Endothelial cell of umbilical vein (primary cell): Measurements from ENCODE around the gene DNAJC27.

ENCODE experiments used
- MAX ChIP-seq: IDR thresholded peaks from 2 replicates; pipeline ENCODE4 v1.6.1; 2011; ENCODE audit not compliant: insufficient read depth, insufficient read length
- POLR2AphosphoS5 ChIP-seq: IDR thresholded peaks from 2 replicates; pipeline ENCODE4 v1.6.1; 2012; ENCODE audit warnings: low read depth, mild to moderate bottlenecking, control low read depth, low read length, moderate library complexity; ENCODE audit not compliant: insufficient read depth
- TF ChIP-seq, protein P1 (sequence below), 2 donors: IDR thresholded peaks; 1 replicate in 1 of 2; 2 replicates in 1 of 2; pipeline ENCODE4 v1.5.1; 2011; ENCODE audit warnings: low read length in 2 of 2, mild to moderate bottlenecking in 2 of 2, moderate library complexity in 2 of 2, control low read depth in 1 of 2, inconsistent platforms in 1 of 2, low read depth in 1 of 2; ENCODE audit not compliant: insufficient read depth in 1 of 2; ENCODE audit errors: extremely low read depth in 1 of 2

- TF ChIP-seq, protein P1, sequence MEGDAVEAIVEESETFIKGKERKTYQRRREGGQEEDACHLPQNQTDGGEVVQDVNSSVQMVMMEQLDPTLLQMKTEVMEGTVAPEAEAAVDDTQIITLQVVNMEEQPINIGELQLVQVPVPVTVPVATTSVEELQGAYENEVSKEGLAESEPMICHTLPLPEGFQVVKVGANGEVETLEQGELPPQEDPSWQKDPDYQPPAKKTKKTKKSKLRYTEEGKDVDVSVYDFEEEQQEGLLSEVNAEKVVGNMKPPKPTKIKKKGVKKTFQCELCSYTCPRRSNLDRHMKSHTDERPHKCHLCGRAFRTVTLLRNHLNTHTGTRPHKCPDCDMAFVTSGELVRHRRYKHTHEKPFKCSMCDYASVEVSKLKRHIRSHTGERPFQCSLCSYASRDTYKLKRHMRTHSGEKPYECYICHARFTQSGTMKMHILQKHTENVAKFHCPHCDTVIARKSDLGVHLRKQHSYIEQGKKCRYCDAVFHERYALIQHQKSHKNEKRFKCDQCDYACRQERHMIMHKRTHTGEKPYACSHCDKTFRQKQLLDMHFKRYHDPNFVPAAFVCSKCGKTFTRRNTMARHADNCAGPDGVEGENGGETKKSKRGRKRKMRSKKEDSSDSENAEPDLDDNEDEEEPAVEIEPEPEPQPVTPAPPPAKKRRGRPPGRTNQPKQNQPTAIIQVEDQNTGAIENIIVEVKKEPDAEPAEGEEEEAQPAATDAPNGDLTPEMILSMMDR (IDR thresholded peaks at IDR 0.05; ENCODE audit: extremely low read depth in 1 of 2, insufficient read depth in 1 of 2, low read depth in 1 of 2, low read length in 2 of 2): no peak
- TF ChIP-seq POLR2AphosphoS5 (no peak), MAX (no peak)
These were observed 30.3 kb upstream of the DNAJC27 start for GRCh38 chr2:25002066-25002465.
